Measurements from ENCODE around the gene SLC10A7.

SLC10A7 gene

GRCh38 chr4:146428298-146428697 is 93.4 kb downstream of the SLC10A7 start:
- Histone ChIP-seq H3K36me3 (ENCODE audit: control insufficient read depth in 2 of 2, insufficient read depth in 2 of 2, low read length in 2 of 2) (no peaks in the 10 kb centered on the region), H3K4me1 (ENCODE audit: control insufficient read depth in 2 of 2, insufficient read depth in 2 of 2, low read length in 2 of 2) (no peaks in the 10 kb centered on the region), H3K9me3 (ENCODE audit: control insufficient read depth in 2 of 2, low read length in 2 of 2) (no peaks in the 10 kb centered on the region), H3K4me3 (ENCODE audit: low read length in 2 of 2) (no peak overlapping the region), H3K27ac (ENCODE audit: low read depth in 2 of 2, low read length in 2 of 2) (no peak overlapping the region), H3K9ac (ENCODE audit: low read depth in 1 of 2, low read length in 2 of 2) (no peak overlapping the region), H3K27me3 (ENCODE audit: control insufficient read depth in 2 of 2, insufficient read depth in 2 of 2, low read length in 2 of 2) (no peaks in the 10 kb centered on the region)

GRCh38 chr4:146417822-146418221 is 103.9 kb downstream of the SLC10A7 start:
- Histone ChIP-seq H3K27ac (ENCODE audit: low read depth in 2 of 2, low read length in 2 of 2) (no peak overlapping the region), H3K9me3 (ENCODE audit: control insufficient read depth in 2 of 2, low read length in 2 of 2) (no peaks in the 10 kb centered on the region), H3K4me3 (ENCODE audit: low read length in 2 of 2) (no peak overlapping the region)

GRCh38 chr4:146415829-146416228 is 105.9 kb downstream of the SLC10A7 start:
- no peak overlapping the region for H3K27ac ChIP-seq (ENCODE audit: low read depth in 2 of 2, low read length in 2 of 2)
- H3K9me3 ChIP-seq (ENCODE audit: control insufficient read depth in 2 of 2, low read length in 2 of 2), result no peaks in the 10 kb centered on the region
- no peak overlapping the region for H3K4me3 ChIP-seq (ENCODE audit: low read length in 2 of 2)
- no peak overlapping the region for H3K9ac ChIP-seq (ENCODE audit: low read depth in 1 of 2, low read length in 2 of 2)
- H3K27me3 ChIP-seq (ENCODE audit: control insufficient read depth in 2 of 2, insufficient read depth in 2 of 2, low read length in 2 of 2), result no peaks in the 10 kb centered on the region
- H3K36me3 ChIP-seq (ENCODE audit: control insufficient read depth in 2 of 2, insufficient read depth in 2 of 2, low read length in 2 of 2), result no peaks in the 10 kb centered on the region
- no peaks in the 10 kb centered on the region for H3K4me1 ChIP-seq (ENCODE audit: control insufficient read depth in 2 of 2, insufficient read depth in 2 of 2, low read length in 2 of 2)

More at GRCh38 chr4:146417822-146418221, 103.9 kb downstream of the SLC10A7 start:
- no peaks in the 10 kb centered on the region for H3K27me3 ChIP-seq (ENCODE audit: control insufficient read depth in 2 of 2, insufficient read depth in 2 of 2, low read length in 2 of 2)
- no peaks in the 10 kb centered on the region for H3K4me1 ChIP-seq (ENCODE audit: control insufficient read depth in 2 of 2, insufficient read depth in 2 of 2, low read length in 2 of 2)
- H3K36me3 ChIP-seq (ENCODE audit: control insufficient read depth in 2 of 2, insufficient read depth in 2 of 2, low read length in 2 of 2), result no peaks in the 10 kb centered on the region
- no peak overlapping the region for H3K9ac ChIP-seq (ENCODE audit: low read depth in 1 of 2, low read length in 2 of 2)

GRCh38 chr4:146407669-146408084 is 114.1 kb downstream of the SLC10A7 start:
- Histone ChIP-seq H3K36me3 (ENCODE audit: control insufficient read depth in 2 of 2, insufficient read depth in 2 of 2, low read length in 2 of 2) (no peaks in the 10 kb centered on the region), H3K27ac (ENCODE audit: low read depth in 2 of 2, low read length in 2 of 2) (no peak overlapping the region), H3K4me1 (ENCODE audit: control insufficient read depth in 2 of 2, insufficient read depth in 2 of 2, low read length in 2 of 2) (no peaks in the 10 kb centered on the region), H3K27me3 (ENCODE audit: control insufficient read depth in 2 of 2, insufficient read depth in 2 of 2, low read length in 2 of 2) (no peaks in the 10 kb centered on the region), H3K4me3 (ENCODE audit: low read length in 2 of 2) (no peak overlapping the region), H3K9ac (ENCODE audit: low read depth in 1 of 2, low read length in 2 of 2) (no peak overlapping the region), H3K9me3 (ENCODE audit: control insufficient read depth in 2 of 2, low read length in 2 of 2) (no peaks in the 10 kb centered on the region)

- H3K4me3 ChIP-seq (ENCODE audit: low read length in 2 of 2), result no peak overlapping the region
- no peaks in the 10 kb centered on the region for H3K4me1 ChIP-seq (ENCODE audit: control insufficient read depth in 2 of 2, insufficient read depth in 2 of 2, low read length in 2 of 2)
- H3K9me3 ChIP-seq (ENCODE audit: control insufficient read depth in 2 of 2, low read length in 2 of 2), result no peaks in the 10 kb centered on the region
- no peaks in the 10 kb centered on the region for H3K36me3 ChIP-seq (ENCODE audit: control insufficient read depth in 2 of 2, insufficient read depth in 2 of 2, low read length in 2 of 2)
- H3K27me3 ChIP-seq (ENCODE audit: control insufficient read depth in 2 of 2, insufficient read depth in 2 of 2, low read length in 2 of 2), result no peaks in the 10 kb centered on the region
- no peak overlapping the region for H3K27ac ChIP-seq (ENCODE audit: low read depth in 2 of 2, low read length in 2 of 2)
- H3K9ac ChIP-seq (ENCODE audit: low read depth in 1 of 2, low read length in 2 of 2), result no peak overlapping the region
These were observed 114.5 kb downstream of the SLC10A7 start for GRCh38 chr4:146407257-146407656.

GRCh38 chr4:146401274-146401673 is 120.5 kb downstream of the SLC10A7 start:
- Histone ChIP-seq H3K27ac (ENCODE audit: low read depth in 2 of 2, low read length in 2 of 2) (no peak overlapping the region), H3K4me1 (ENCODE audit: control insufficient read depth in 2 of 2, insufficient read depth in 2 of 2, low read length in 2 of 2) (no peaks in the 10 kb centered on the region), H3K9ac (ENCODE audit: low read depth in 1 of 2, low read length in 2 of 2) (no peak overlapping the region), H3K27me3 (ENCODE audit: control insufficient read depth in 2 of 2, insufficient read depth in 2 of 2, low read length in 2 of 2) (no peaks in the 10 kb centered on the region), H3K4me3 (ENCODE audit: low read length in 2 of 2) (no peak overlapping the region), H3K36me3 (ENCODE audit: control insufficient read depth in 2 of 2, insufficient read depth in 2 of 2, low read length in 2 of 2) (no peaks in the 10 kb centered on the region), H3K9me3 (ENCODE audit: control insufficient read depth in 2 of 2, low read length in 2 of 2) (no peaks in the 10 kb centered on the region)

- Histone ChIP-seq H3K4me3 (ENCODE audit: low read length in 2 of 2) (no peak overlapping the region), H3K4me1 (ENCODE audit: control insufficient read depth in 2 of 2, insufficient read depth in 2 of 2, low read length in 2 of 2) (no peaks in the 10 kb centered on the region), H3K9ac (ENCODE audit: low read depth in 1 of 2, low read length in 2 of 2) (no peak overlapping the region), H3K36me3 (ENCODE audit: control insufficient read depth in 2 of 2, insufficient read depth in 2 of 2, low read length in 2 of 2) (no peaks in the 10 kb centered on the region), H3K27me3 (ENCODE audit: control insufficient read depth in 2 of 2, insufficient read depth in 2 of 2, low read length in 2 of 2) (no peaks in the 10 kb centered on the region), H3K27ac (ENCODE audit: low read depth in 2 of 2, low read length in 2 of 2) (no peak overlapping the region), H3K9me3 (ENCODE audit: control insufficient read depth in 2 of 2, low read length in 2 of 2) (no peaks in the 10 kb centered on the region)
These were observed 122.8 kb downstream of the SLC10A7 start for GRCh38 chr4:146398896-146399445.

GRCh38 chr4:146398404-146398803 is 123.3 kb downstream of the SLC10A7 start:
- Histone ChIP-seq H3K27ac (ENCODE audit: low read depth in 2 of 2, low read length in 2 of 2) (no peak overlapping the region), H3K4me3 (ENCODE audit: low read length in 2 of 2) (no peak overlapping the region), H3K4me1 (ENCODE audit: control insufficient read depth in 2 of 2, insufficient read depth in 2 of 2, low read length in 2 of 2) (no peaks in the 10 kb centered on the region), H3K9me3 (ENCODE audit: control insufficient read depth in 2 of 2, low read length in 2 of 2) (no peaks in the 10 kb centered on the region), H3K27me3 (ENCODE audit: control insufficient read depth in 2 of 2, insufficient read depth in 2 of 2, low read length in 2 of 2) (no peaks in the 10 kb centered on the region), H3K9ac (ENCODE audit: low read depth in 1 of 2, low read length in 2 of 2) (no peak overlapping the region), H3K36me3 (ENCODE audit: control insufficient read depth in 2 of 2, insufficient read depth in 2 of 2, low read length in 2 of 2) (no peaks in the 10 kb centered on the region)

GRCh38 chr4:146389561-146389960 is 132.2 kb downstream of the SLC10A7 start:
- H3K4me3 ChIP-seq (ENCODE audit: low read length in 2 of 2), result no peak overlapping the region
- no peaks in the 10 kb centered on the region for H3K27me3 ChIP-seq (ENCODE audit: control insufficient read depth in 2 of 2, insufficient read depth in 2 of 2, low read length in 2 of 2)
- H3K9ac ChIP-seq (ENCODE audit: low read depth in 1 of 2, low read length in 2 of 2), result no peak overlapping the region
- no peaks in the 10 kb centered on the region for H3K4me1 ChIP-seq (ENCODE audit: control insufficient read depth in 2 of 2, insufficient read depth in 2 of 2, low read length in 2 of 2)
- H3K27ac ChIP-seq (ENCODE audit: low read depth in 2 of 2, low read length in 2 of 2), result no peak overlapping the region
- no peaks in the 10 kb centered on the region for H3K36me3 ChIP-seq (ENCODE audit: control insufficient read depth in 2 of 2, insufficient read depth in 2 of 2, low read length in 2 of 2)
- no peaks in the 10 kb centered on the region for H3K9me3 ChIP-seq (ENCODE audit: control insufficient read depth in 2 of 2, low read length in 2 of 2)

GRCh38 chr4:146382194-146382593 is 139.5 kb downstream of the SLC10A7 start:
- no peak overlapping the region for H3K4me3 ChIP-seq (ENCODE audit: low read length in 2 of 2)
- H3K9ac ChIP-seq (ENCODE audit: low read depth in 1 of 2, low read length in 2 of 2), result no peak overlapping the region
- H3K27ac ChIP-seq (ENCODE audit: low read depth in 2 of 2, low read length in 2 of 2), result no peak overlapping the region

More at GRCh38 chr4:146382194-146382593, 139.5 kb downstream of the SLC10A7 start:
- H3K4me1 ChIP-seq (ENCODE audit: control insufficient read depth in 2 of 2, insufficient read depth in 2 of 2, low read length in 2 of 2), result no peaks in the 10 kb centered on the region
- no peaks in the 10 kb centered on the region for H3K36me3 ChIP-seq (ENCODE audit: control insufficient read depth in 2 of 2, insufficient read depth in 2 of 2, low read length in 2 of 2)
- no peaks in the 10 kb centered on the region for H3K27me3 ChIP-seq (ENCODE audit: control insufficient read depth in 2 of 2, insufficient read depth in 2 of 2, low read length in 2 of 2)
- no peaks in the 10 kb centered on the region for H3K9me3 ChIP-seq (ENCODE audit: control insufficient read depth in 2 of 2, low read length in 2 of 2)
